GM12873 (cell line): ENCODE data around the gene TPX2.

Experiments used
- TF ChIP-seq, protein P1 (sequence below): IDR thresholded peaks from 2 replicates; pipeline ENCODE4 v1.5.1; 2012; ENCODE audit warnings: low read depth, mild to moderate bottlenecking, moderate library complexity, low read length, control low read depth; ENCODE audit not compliant: insufficient read depth; ENCODE audit errors: missing control alignments

TPX2 gene

DNA sequence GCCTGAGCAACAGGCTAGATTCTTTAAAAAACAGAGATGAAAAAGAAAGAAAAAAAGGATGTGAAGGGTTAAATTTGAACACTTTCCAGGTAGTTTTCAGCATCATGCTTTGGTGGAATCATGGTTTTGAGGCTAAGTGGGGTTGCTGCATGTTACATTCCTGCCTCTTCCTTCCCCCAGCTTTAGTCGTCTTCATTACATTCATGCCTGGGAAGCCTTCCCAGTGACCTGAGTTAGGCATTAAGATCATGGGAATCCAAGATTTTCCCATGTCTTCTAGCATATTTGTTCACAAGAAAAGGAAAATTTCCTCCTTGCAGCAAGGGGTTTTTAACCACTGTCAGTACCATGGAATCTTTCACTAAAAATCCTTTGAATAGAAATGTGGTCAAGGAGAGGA is 12.0 kb downstream of the TPX2 start:
- TF ChIP-seq, protein P1, sequence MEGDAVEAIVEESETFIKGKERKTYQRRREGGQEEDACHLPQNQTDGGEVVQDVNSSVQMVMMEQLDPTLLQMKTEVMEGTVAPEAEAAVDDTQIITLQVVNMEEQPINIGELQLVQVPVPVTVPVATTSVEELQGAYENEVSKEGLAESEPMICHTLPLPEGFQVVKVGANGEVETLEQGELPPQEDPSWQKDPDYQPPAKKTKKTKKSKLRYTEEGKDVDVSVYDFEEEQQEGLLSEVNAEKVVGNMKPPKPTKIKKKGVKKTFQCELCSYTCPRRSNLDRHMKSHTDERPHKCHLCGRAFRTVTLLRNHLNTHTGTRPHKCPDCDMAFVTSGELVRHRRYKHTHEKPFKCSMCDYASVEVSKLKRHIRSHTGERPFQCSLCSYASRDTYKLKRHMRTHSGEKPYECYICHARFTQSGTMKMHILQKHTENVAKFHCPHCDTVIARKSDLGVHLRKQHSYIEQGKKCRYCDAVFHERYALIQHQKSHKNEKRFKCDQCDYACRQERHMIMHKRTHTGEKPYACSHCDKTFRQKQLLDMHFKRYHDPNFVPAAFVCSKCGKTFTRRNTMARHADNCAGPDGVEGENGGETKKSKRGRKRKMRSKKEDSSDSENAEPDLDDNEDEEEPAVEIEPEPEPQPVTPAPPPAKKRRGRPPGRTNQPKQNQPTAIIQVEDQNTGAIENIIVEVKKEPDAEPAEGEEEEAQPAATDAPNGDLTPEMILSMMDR: no peak

GRCh38 chr20:31757254-31757653 is 18.2 kb downstream of the TPX2 start:
- TF ChIP-seq, protein P1: no peak

DNA sequence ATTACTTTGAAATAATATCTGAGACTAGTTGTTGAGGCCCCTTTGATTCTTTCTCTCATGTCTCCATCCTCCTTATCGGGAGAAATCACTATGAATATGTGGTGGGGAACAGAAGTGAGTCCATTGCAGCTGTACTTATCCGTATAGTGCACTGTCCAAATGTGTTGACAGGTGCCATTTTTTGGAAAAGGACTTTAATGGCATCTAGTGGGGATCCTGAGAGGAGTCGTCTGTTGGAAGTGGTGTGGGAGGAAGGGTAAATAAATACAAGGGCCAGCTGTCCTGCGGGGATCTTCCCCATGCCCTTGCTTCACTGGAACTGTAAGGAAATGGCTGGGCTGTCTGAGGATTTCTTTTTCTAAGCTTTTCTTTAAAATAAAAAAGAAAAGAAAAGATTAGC is 19.4 kb downstream of the TPX2 start:
- TF ChIP-seq, protein P1: no peak

GRCh38 chr20:31758991-31759390 is 19.9 kb downstream of the TPX2 start:
- TF ChIP-seq, protein P1: no peak

DNA sequence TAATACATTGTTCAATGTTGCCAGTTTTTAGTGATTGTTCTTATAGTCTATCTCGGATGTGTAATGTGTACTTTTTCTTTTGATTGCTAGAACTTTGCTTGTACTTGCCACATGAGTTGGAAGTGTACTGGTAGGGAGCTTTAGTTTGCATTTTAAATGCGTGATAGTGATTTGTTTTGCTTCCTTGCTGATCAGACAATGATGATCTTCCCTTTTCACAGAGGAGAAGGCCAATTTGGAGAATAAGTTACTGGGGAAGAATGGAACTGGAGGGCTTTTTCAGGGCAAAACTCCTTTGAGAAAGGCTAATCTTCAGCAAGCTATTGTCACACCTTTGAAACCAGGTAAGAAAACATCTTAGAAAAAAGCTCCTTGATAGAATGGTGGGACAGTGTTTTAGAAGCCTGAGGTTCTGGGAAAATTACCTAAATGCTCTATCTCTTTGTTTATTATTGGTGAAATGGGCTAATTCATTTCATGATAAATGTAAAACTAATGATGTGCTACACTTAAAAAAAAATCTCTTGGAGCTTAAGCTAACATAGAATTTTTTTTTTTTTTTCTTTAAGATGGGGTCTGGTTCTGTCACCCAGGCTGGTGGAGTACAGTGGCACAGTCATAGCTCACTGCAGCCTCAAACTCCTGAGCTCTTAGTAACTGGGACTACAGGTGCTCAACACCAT is 20.9 kb downstream of the TPX2 start:
- TF ChIP-seq, protein P1: no peak

- TF ChIP-seq, protein P1: no peak
Observed at GRCh38 chr20:31760519-31761240, 21.6 kb downstream of the TPX2 start.

- TF ChIP-seq, protein P1: no peak
Observed at GRCh38 chr20:31764641-31765305, 25.7 kb downstream of the TPX2 start.
